Stimulated activated CD4-positive, alpha-beta T cell treated with anti-CD3 and anti-CD28 coated beads, Interleukin-2, amount 100 ng/mL, for 48 hours (primary cell): ENCODE data around the gene TMA7B.
A peak's percentile ranks its signal among the peaks of the same experiment; 100 is the strongest.

Experiments
- DNase-seq, 2 donors: peaks; one replicate each; pipeline ENCODE4 v3.0.0-alpha.2; 2020

Gene TMA7B

GRCh38 chr22:40004836-40005235, 44.6 kb downstream of the TMA7B start:
- DNase-seq, result no peak

- DNase-seq, result no peak
Observed at GRCh38 chr22:40006641-40007040, 46.4 kb downstream of the TMA7B start.

- no peak for DNase-seq
Observed at GRCh38 chr22:40007853-40008710, 47.9 kb downstream of the TMA7B start.

GRCh38 chr22:40008726-40009291, 48.6 kb downstream of the TMA7B start:
- DNase-seq, result no peak

- DNase-seq, result no peak
Observed at GRCh38 chr22:40009292-40009774, 49.1 kb downstream of the TMA7B start.

- peak in 1 of 2 donors; percentile 25 for DNase-seq
Observed at GRCh38 chr22:40009951-40010671, 49.9 kb downstream of the TMA7B start.

GRCh38 chr22:40010746-40011145, 50.5 kb downstream of the TMA7B start:
- DNase-seq, result no peak
